NT2/D1 (cell line): ENCODE results near the gene BBX.
A peak's percentile ranks its signal among the peaks of the same experiment; 100 is the strongest.

Experiments
- DNase-seq: peaks from one replicate; pipeline ENCODE4 v3.0.0-alpha.2; 2011; ENCODE audit warnings: low read depth, low spot score
- H3K27me3 ChIP-seq: 2 replicates; pipeline ENCODE4 v1.6.0; 2011; ENCODE audit warnings: mild to moderate bottlenecking; ENCODE audit not compliant: insufficient read length, insufficient read depth
- H3K36me3 ChIP-seq: 2 replicates; pipeline ENCODE4 v1.6.1; 2011; ENCODE audit warnings: mild to moderate bottlenecking, low read length, mixed read lengths; ENCODE audit not compliant: insufficient read depth, insufficient read length
- H3K4me1 ChIP-seq: 2 replicates; pipeline ENCODE4 v1.5.1; 2011; ENCODE audit not compliant: insufficient read depth, insufficient read length
- H3K4me3 ChIP-seq: 2 replicates; pipeline ENCODE4 v1.5.1; 2011; ENCODE audit warnings: low read depth; ENCODE audit not compliant: insufficient read length
- H3K9ac ChIP-seq: 2 replicates; pipeline ENCODE4 v1.6.0; 2011; ENCODE audit warnings: low read depth; ENCODE audit not compliant: insufficient read length
- H3K9me3 ChIP-seq: 2 replicates; pipeline ENCODE4 v1.5.1; 2011; ENCODE audit warnings: mild to moderate bottlenecking, low read length; ENCODE audit not compliant: insufficient read depth
- SUZ12 ChIP-seq: IDR thresholded peaks from 2 replicates; pipeline ENCODE4 v1.6.1; 2011; ENCODE audit not compliant: insufficient read length, insufficient read depth; ENCODE audit errors: extremely low read depth
- YY1 ChIP-seq: IDR thresholded peaks from 2 replicates; pipeline ENCODE4 v1.6.1; 2011; ENCODE audit not compliant: insufficient read length, insufficient read depth
- ZNF274 ChIP-seq: IDR thresholded peaks from 2 replicates; pipeline ENCODE4 v1.6.1; 2011; ENCODE audit warnings: mild to moderate bottlenecking, low read depth, low read length

BBX gene

DNA sequence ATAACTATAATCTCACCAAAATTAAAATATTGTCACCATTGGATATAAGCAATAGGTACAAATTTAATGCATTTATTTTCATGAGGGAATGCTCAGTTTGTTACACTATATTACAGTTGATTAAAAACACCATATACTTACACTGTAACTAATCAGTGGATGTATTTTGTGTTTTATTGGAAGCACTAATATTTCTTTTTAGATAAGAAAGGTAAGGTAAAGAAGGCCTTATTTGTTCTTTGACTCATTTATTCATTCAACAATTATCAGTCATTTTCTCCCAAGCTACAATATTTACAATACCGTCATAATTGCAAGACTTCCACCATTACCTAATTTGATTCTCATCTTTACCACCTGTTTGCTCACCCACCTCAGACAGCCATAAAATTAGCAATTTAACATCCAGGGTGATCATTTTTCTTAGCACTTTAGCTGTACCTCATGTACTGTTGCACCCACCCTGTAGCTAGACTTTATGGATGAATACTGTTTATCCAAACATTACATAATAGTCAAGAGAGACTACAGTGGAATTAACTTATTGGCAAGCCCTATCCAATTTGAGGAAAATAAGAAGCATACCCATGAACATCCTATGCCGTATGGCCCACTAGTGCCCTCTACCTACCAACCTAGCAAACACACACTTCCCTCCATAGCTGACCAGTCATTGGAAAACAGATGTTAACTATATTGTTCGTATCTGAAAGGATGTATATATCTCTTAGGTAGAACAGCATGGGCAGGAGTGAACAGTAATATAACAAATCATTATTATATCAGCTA, 229.6 kb downstream of the BBX start:
- Histone ChIP-seq H3K9ac (no peak overlapping the region), H3K4me3 (no peak overlapping the region), H3K27me3 (no peaks in the 10 kb centered on the region), H3K36me3 (no peaks in the 10 kb centered on the region), H3K4me1 (no peaks in the 10 kb centered on the region), H3K9me3 (no peaks in the 10 kb centered on the region)
- TF ChIP-seq SUZ12 (no peak), YY1 (no peak), ZNF274 (no peak)
- no peak for DNase-seq

DNA sequence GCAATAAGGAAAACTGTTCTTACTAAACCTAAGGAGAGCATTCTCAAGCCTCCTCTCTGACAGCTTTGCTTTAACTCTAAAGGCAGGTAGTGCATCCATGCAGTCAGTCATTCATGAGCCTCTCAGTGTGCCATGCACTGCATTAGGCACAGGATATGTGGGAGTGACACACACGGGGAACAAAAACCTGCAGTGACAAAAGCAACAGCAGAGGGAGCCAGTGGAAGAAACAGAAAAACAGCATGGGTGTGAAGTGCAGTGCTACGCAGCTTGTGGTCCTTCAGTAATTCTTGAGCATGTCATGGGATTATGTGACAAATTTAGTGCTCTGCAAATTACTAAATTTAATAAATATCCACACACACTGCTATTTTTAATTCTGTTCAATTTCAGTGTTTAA, 230.7 kb downstream of the BBX start:
- Histone ChIP-seq H3K36me3 (no peaks in the 10 kb centered on the region), H3K9ac (no peak overlapping the region), H3K4me3 (no peak overlapping the region), H3K27me3 (no peaks in the 10 kb centered on the region), H3K9me3 (no peaks in the 10 kb centered on the region), H3K4me1 (no peaks in the 10 kb centered on the region)
- DNase-seq, result peak; percentile 30
- TF ChIP-seq YY1 (no peak), SUZ12 (no peak), ZNF274 (no peak)

DNA sequence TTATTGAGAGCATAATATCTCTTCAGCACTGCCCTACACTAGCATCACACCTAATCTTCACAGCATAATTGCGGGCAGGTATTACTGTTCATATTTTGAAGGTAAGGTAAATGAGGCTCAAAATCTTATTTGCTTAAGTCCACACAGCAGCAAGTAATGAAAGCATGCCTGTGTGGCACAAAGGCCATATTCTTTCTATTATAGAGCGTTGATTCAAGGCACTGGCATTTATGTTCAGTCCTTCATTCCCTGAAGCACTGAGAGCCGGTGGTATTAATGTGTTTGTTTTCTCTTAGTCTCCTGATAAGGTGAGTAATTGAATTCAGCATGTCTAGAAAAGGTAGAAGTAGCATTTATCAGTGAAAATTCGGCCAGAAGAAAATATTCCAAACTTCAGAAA, 231.2 kb downstream of the BBX start:
- no peaks in the 10 kb centered on the region for H3K9me3 ChIP-seq
- no peak for TF ChIP-seq YY1
- TF ChIP-seq SUZ12, result no peak
- TF ChIP-seq ZNF274, result no peak

DNA sequence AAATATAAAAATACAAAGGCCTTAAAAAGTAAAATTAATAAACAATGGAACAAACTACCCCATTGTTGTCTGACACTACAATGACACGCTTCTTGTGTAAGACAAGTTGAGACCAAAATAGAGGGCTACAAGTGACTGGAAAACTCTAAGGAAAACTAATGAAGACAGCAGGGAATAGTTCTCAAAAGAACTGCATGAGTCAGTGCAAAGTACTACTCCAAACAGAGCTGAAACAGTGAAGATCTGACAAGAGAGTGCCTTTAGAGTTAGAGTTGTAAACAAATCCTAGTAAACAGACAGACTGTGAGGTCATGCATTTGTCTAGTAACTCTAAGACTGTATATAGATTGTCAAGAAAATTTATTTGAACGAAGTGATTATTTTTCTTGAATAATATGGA, 233.9 kb downstream of the BBX start:
- no peaks in the 10 kb centered on the region for H3K36me3 ChIP-seq

More for the DNA sequence above, 231.2 kb downstream of the BBX start:
- H3K36me3 ChIP-seq, result no peaks in the 10 kb centered on the region
- H3K9ac ChIP-seq, result no peak overlapping the region
- H3K27me3 ChIP-seq, result no peaks in the 10 kb centered on the region
- no peak overlapping the region for H3K4me3 ChIP-seq
- no peak for DNase-seq
- no peaks in the 10 kb centered on the region for H3K4me1 ChIP-seq

DNA sequence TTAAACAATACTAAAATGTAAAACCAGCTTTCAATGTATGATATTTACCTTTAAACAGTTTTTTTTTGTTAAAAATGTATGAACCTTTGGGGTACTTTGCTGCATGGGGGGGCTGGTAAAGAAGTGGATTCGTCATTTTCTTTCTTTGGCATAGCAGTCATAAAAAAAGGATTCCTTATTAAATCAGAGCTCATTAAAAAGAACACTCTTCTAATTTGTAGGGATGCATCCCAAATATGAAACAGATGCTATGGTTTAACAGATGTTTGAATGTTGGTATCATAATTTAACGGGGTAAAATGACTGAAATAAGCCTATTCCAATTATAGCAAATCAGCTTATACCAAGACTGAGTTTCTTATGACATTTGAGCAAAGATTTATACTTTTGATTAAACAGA, 234.4 kb downstream of the BBX start:
- H3K4me1 ChIP-seq, result no peaks in the 10 kb centered on the region
- no peak for DNase-seq
- TF ChIP-seq SUZ12 (no peak), ZNF274 (no peak), YY1 (no peak)
- H3K27me3 ChIP-seq, result no peaks in the 10 kb centered on the region
- H3K4me3 ChIP-seq, result no peak overlapping the region
- no peaks in the 10 kb centered on the region for H3K9me3 ChIP-seq
- H3K36me3 ChIP-seq, result no peaks in the 10 kb centered on the region
- H3K9ac ChIP-seq, result no peak overlapping the region

More for the DNA sequence above, 233.9 kb downstream of the BBX start:
- no peak overlapping the region for H3K4me3 ChIP-seq
- no peaks in the 10 kb centered on the region for H3K27me3 ChIP-seq
- TF ChIP-seq YY1 (no peak), SUZ12 (no peak), ZNF274 (no peak)
- H3K9me3 ChIP-seq, result no peaks in the 10 kb centered on the region
- H3K9ac ChIP-seq, result no peak overlapping the region
- DNase-seq, result no peak
- no peaks in the 10 kb centered on the region for H3K4me1 ChIP-seq

DNA sequence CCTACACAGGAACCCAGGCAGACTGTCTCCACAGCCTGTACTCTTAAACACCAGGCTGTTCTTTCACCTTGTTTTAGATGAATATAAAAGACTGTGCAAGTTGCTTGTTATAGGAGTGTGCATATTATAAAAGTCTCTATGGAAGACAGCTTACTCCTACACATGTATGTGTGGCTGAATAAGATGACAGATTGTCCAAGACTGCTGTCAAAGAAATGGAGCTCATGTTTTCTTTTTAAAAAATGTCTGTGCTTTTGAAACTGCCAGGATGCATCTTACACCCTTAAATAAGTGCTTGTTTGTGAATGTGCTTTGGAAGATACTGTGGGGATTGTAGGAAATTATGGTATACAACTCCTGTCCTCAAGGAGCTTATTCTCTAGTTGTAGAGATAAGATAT, 237.4 kb downstream of the BBX start:
- H3K9ac ChIP-seq, result no peak overlapping the region
- no peaks in the 10 kb centered on the region for H3K4me1 ChIP-seq
- no peak for TF ChIP-seq ZNF274
- no peak for TF ChIP-seq YY1
- no peak for TF ChIP-seq SUZ12
- H3K9me3 ChIP-seq, result no peaks in the 10 kb centered on the region
- H3K36me3 ChIP-seq, result no peaks in the 10 kb centered on the region
- H3K27me3 ChIP-seq, result no peaks in the 10 kb centered on the region
- no peak for DNase-seq
- no peak overlapping the region for H3K4me3 ChIP-seq

DNA sequence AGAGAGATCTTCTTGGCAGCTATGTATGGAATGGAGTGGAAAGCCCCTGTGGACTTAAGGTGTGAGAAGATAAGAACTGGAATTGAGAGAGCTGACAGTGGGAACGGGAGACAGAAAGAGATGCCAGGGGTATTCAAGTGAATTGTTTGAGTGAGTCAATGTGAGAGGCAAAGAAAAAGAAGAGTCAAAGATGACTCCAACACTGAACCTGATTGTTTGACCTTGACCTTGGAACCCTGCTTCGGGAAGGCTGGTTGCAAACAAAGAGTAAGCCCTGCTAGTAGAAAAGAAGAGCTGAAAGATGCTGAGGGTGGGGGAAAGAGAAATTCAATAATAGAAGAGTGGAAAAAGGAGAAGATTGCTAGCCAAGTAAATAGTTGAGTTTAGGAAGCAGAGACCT, 238.6 kb downstream of the BBX start:
- no peak overlapping the region for H3K4me3 ChIP-seq
- no peaks in the 10 kb centered on the region for H3K36me3 ChIP-seq
- DNase-seq, result no peak
- H3K9ac ChIP-seq, result no peak overlapping the region
- H3K4me1 ChIP-seq, result no peaks in the 10 kb centered on the region
- no peaks in the 10 kb centered on the region for H3K9me3 ChIP-seq
- TF ChIP-seq SUZ12 (no peak), YY1 (no peak), ZNF274 (no peak)
- H3K27me3 ChIP-seq, result no peaks in the 10 kb centered on the region
